ENCODE data around the gene ZMYM5.
"Not testable (repeated sequence)": the region's sequence is repeated elsewhere in the genome, so short reads cannot be mapped to it uniquely, and the experiment has no call there.

Gene ZMYM5

DNA sequence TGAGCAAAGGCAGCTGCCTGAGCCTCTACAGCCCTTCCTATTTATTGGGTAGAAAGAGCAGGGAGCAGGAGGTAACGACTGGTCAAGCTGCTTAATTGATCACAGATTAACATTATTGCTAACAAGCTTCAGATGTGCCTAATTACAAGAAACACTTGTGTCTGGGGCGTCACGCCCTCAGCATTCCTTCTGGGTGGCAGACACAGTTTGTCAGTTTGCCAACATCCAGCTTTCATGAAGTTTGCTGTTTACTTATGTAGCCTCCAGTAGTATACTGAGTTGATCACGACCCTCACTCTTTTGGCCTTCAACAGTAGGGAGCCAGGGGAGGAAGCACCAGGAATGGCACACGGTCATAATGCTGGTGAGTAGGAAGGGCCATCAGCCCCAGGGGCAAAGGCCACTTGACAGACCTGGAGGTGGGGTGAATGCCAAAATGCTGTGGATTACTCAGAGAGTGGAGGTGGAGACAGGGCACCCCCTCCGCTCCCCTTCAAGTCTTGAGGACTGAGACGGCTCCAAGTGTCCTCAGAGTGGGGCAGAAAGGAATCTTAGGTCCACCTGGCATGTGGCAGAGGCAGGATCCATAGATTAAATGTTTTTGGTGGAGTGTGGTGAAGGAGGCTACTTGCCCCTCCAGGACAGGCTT, 45.8 kb downstream of the ZMYM5 start:
- TF ChIP-seq CTCF (IDR thresholded peaks at IDR 0.05; ENCODE audit: low read depth, low read length, missing control alignments) = no peak
- no peak overlapping the region for H3K4me3 ChIP-seq (ENCODE audit: low read depth, low read length)
- DNase-seq (ENCODE audit: low read depth) = no peak

DNA sequence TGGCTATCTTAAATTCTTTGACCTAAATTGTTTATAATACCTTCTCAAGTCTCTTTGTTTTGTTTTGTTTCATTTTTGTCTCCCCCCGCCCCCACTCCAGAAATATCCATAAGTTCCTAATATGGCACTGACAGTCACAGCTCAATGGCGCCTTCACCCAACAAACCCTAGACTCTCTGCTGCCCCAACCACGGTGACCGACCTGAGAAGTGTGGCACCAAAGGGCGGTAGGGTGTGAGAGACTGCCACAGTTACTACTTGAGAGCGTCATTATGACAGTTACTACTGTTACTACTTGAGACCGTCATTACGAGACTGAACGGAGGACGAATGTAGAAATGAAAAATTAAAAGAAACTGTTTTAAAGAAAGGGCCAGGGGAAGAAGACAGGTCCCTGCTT, 46.3 kb downstream of the ZMYM5 start:
- H3K4me3 ChIP-seq (ENCODE audit: low read depth, low read length) = no peak overlapping the region
- no peak for DNase-seq (ENCODE audit: low read depth)
- no peak for TF ChIP-seq CTCF (IDR thresholded peaks at IDR 0.05; ENCODE audit: low read depth, low read length, missing control alignments)

DNA sequence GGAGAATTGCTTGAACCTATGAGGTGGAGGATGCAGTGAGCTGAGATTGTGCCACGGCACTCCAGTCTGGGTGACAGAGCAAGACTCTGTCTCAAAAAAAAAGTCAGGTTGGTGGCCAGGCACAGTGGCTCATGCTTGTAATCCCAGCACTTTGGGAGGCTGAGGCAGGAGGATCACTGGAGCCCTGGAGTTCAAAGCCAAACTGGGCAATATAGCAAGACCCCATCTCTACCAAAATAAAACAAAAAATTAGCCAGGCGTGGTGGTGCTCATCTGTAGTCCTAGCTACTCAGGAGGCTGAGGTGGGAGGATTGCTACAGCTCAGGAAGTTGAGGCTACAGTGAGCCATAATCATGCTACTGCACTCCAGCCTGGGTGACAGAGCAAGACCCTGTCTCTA, 47.6 kb downstream of the ZMYM5 start:
- not testable (repeated sequence) for DNase-seq (ENCODE audit: low read depth); H3K4me3 ChIP-seq (ENCODE audit: low read depth, low read length)

DNA sequence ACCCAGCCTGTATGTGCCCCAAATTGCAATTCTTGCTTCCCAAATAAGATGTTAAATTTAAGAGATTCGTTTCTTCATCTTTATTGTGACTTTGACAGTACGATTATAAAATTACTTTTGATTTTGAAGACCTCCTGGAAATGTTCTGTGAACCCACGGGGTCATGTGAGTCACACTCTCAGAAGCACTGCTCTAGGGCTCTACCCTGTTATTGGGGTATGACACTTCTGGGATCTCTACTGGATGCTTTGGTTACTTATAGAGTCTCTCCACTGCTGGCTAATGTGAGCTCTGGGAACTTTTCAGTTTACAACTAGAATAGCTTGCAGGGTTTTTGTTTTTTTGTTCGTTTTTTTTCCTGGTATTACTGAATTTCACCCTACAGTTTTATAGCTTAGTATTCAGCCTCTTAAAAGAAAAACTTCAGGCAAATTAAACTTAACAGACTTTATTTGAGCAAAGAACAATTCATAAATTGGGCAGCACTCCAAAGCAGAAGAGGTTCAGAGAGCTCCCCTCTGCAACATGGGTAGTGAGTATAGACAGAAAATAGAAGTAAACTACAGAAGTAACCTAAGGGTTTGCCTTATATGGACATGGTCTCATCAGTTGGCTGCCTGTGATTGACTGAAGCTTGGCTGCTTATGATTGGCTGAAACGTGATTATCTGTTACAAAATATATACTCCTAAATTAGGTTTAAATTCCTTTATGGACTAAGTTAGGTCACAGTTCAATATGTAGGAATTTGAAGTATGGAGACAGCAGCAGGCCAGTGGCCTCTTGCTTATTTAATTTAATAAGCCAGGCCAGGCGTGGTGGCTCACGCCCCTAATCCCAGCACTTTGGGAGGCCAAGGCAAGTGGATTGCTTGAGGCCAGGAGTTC, 52.2 kb downstream of the ZMYM5 start:
- no peak overlapping the region for H3K4me3 ChIP-seq (ENCODE audit: low read depth, low read length)
- TF ChIP-seq CTCF (IDR thresholded peaks at IDR 0.05; ENCODE audit: low read depth, low read length, missing control alignments) = no peak
- no peak for DNase-seq (ENCODE audit: low read depth)

DNA sequence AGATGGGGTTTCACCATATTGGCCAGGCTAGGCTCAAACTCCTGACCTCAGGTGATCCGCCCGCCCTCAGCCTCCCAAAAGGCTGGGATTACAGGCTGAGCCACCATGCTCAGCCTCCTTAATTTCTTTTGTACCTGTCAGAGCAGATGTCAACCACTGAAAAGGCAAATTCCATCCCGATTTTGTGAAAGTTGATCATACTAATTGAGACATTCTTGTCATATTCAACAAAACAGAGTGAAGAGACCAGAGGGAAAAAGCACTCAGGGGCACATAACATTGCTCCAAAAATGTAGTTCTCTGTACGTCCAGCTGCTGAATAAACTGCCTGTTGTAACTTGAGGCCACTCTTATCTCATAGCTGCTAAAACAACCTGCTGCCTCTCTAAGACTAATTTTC, 53.3 kb downstream of the ZMYM5 start:
- DNase-seq (ENCODE audit: low read depth) = no peak
- H3K4me3 ChIP-seq (ENCODE audit: low read depth, low read length) = no peak overlapping the region
- no peak for TF ChIP-seq CTCF (IDR thresholded peaks at IDR 0.05; ENCODE audit: low read depth, low read length, missing control alignments)

DNA sequence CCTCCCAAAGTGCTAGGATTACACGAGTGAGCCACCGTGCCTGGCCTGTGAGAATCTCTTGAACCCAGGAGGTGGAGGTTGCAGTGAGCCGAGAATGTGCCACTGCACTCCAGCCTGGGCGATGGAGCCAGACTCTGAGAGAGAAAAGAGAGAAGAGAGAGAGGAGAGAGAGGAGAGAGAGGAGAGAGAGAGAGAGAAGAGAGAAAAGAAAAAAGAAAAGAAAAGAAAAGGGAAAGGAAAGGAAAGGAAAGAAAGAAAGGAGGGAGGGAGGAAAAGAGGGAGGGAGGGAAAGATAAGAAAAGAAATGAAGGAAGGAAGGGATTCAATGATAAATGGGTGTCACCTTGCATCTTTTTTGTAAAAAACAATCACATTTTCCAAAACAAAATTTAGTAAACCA, 57.7 kb downstream of the ZMYM5 start:
- TF ChIP-seq CTCF (IDR thresholded peaks at IDR 0.05; ENCODE audit: low read depth, low read length, missing control alignments) = no peak
- DNase-seq (ENCODE audit: low read depth) = no peak
- H3K4me3 ChIP-seq (ENCODE audit: low read depth, low read length) = no peak overlapping the region

DNA sequence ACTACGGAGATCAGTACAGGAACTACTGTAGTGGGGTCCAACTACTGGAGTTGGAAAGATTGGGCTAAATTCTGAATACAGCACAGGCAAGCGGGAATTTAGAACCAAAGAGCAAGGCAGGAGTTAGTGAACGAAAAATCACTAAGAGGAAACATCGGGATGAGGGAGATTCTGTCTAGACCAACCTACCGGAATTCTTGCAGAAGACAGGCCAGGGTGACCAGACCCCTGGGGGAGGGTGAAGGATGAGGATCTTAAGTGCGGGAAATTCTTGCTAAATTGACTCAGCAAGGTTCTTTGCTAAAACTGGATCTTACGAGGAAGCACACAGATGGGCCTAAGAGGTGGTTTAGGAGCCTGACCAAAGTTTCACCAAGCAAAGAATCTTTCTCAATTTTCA, 67.5 kb downstream of the ZMYM5 start:
- TF ChIP-seq CTCF (IDR thresholded peaks at IDR 0.05; ENCODE audit: low read depth, low read length, missing control alignments) = no peak
- no peak for DNase-seq (ENCODE audit: low read depth)
- no peak overlapping the region for H3K4me3 ChIP-seq (ENCODE audit: low read depth, low read length)

All from GM12864 (cell line).